ENCODE data around the gene ARL6IP5.

ARL6IP5 gene

GRCh38 chr3:69142797-69143454 lies 58.2 kb downstream of the ARL6IP5 start:
- DNase-seq (ENCODE audit: low spot score), result no peak
- in situ Hi-C loops (cut with MboI; ENCODE audit: low sequenced_read_pairs, unreplicated experiment), result no loop called here
- TF ChIP-seq, protein P1, sequence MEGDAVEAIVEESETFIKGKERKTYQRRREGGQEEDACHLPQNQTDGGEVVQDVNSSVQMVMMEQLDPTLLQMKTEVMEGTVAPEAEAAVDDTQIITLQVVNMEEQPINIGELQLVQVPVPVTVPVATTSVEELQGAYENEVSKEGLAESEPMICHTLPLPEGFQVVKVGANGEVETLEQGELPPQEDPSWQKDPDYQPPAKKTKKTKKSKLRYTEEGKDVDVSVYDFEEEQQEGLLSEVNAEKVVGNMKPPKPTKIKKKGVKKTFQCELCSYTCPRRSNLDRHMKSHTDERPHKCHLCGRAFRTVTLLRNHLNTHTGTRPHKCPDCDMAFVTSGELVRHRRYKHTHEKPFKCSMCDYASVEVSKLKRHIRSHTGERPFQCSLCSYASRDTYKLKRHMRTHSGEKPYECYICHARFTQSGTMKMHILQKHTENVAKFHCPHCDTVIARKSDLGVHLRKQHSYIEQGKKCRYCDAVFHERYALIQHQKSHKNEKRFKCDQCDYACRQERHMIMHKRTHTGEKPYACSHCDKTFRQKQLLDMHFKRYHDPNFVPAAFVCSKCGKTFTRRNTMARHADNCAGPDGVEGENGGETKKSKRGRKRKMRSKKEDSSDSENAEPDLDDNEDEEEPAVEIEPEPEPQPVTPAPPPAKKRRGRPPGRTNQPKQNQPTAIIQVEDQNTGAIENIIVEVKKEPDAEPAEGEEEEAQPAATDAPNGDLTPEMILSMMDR (IDR thresholded peaks at IDR 0.05; ENCODE audit: borderline replicate concordance, control extremely low read depth, extremely low read depth, insufficient read depth, missing control alignments), result no peak

GRCh38 chr3:69143612-69144011 lies 58.9 kb downstream of the ARL6IP5 start:
- no peak for DNase-seq (ENCODE audit: low spot score)
- in situ Hi-C loops (cut with MboI; ENCODE audit: low sequenced_read_pairs, unreplicated experiment), result no loop called here
- TF ChIP-seq, protein P1 (IDR thresholded peaks at IDR 0.05; ENCODE audit: borderline replicate concordance, control extremely low read depth, extremely low read depth, insufficient read depth, missing control alignments), result no peak

- in situ Hi-C loops (cut with MboI; ENCODE audit: low sequenced_read_pairs, unreplicated experiment), result no loop called here
- TF ChIP-seq, protein P1 (IDR thresholded peaks at IDR 0.05; ENCODE audit: borderline replicate concordance, control extremely low read depth, extremely low read depth, insufficient read depth, missing control alignments), result no peak
- DNase-seq (ENCODE audit: low spot score), result no peak
Measured at GRCh38 chr3:69144631-69145245, 60.0 kb downstream of the ARL6IP5 start.

DNA sequence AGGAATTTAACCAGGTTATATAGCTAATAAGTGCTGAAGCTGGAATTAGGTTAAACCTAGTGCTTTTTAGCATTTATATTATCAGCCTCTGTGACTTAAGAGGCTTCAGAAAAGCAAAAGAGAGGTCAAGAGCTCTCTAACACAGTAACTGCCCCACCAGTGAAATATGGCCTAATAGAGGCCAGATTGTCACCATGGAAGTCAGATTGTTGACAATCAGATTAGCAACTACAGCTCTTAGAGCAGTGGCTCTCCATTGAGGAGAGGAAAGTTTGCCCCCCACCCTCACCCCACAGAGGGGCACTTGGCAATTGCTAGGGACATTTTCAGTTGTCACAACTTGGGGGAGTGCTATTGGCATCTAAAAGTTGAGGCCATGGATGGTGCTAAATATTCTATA lies 61.0 kb downstream of the ARL6IP5 start:
- in situ Hi-C loops (cut with MboI; ENCODE audit: low sequenced_read_pairs, unreplicated experiment), result no loop called here
- TF ChIP-seq, protein P1 (IDR thresholded peaks at IDR 0.05; ENCODE audit: borderline replicate concordance, control extremely low read depth, extremely low read depth, insufficient read depth, missing control alignments), result no peak
- DNase-seq (ENCODE audit: low spot score), result no peak

- TF ChIP-seq, protein P1 (IDR thresholded peaks at IDR 0.05; ENCODE audit: borderline replicate concordance, control extremely low read depth, extremely low read depth, insufficient read depth, missing control alignments), result no peak
- in situ Hi-C loops (cut with MboI; ENCODE audit: low sequenced_read_pairs, unreplicated experiment), result no loop called here
- DNase-seq (ENCODE audit: low spot score), result no peak
Measured at GRCh38 chr3:69149586-69149985, 64.8 kb downstream of the ARL6IP5 start.
